Measurements from ENCODE around the gene RSAD1.

RSAD1 gene

GRCh38 chr17:50458701-50459676, 19.7 kb upstream of the RSAD1 start:
- Histone ChIP-seq H3K36me3 (ENCODE audit: control insufficient read depth, low read length) (no peaks in the 10 kb centered on the region), H3K4me2 (ENCODE audit: low read length) (no peak overlapping the region), H3F3A (ENCODE audit: control insufficient read depth, insufficient read depth) (no peaks in the 10 kb centered on the region), H3K27me3 (ENCODE audit: control insufficient read depth, low read length) (no peaks in the 10 kb centered on the region), H3K9me3 (ENCODE audit: control insufficient read depth, insufficient read depth, low read length) (no peaks in the 10 kb centered on the region), H3K79me2 (ENCODE audit: control insufficient read depth, low read length) (no peaks in the 10 kb centered on the region), H3K4me3 (ENCODE audit: low read length) (no peak overlapping the region), H3K27ac (ENCODE audit: low read depth, low read length) (no peak overlapping the region), H3K9me2 (replicated peaks; ENCODE audit: control insufficient read depth, low read length) (no peaks in the 10 kb centered on the region), H4K20me1 (ENCODE audit: control insufficient read depth, insufficient read depth, low read depth, low read length) (no peaks in the 10 kb centered on the region), H3K4me1 (ENCODE audit: control insufficient read depth, low read length) (no peaks in the 10 kb centered on the region)
- TF ChIP-seq EZH2phosphoT487 (IDR thresholded peaks at IDR 0.05; ENCODE audit: borderline replicate concordance, low read length) (no peak), CTCF (IDR thresholded peaks at IDR 0.05; ENCODE audit: low read depth, low read length, poor library complexity, severe bottlenecking) (no peak)

- H3K27ac ChIP-seq (ENCODE audit: low read depth, low read length): no peak overlapping the region
- H3K4me2 ChIP-seq (ENCODE audit: low read length): no peak overlapping the region
- H3K79me2 ChIP-seq (ENCODE audit: control insufficient read depth, low read length): no peaks in the 10 kb centered on the region
- H3F3A ChIP-seq (ENCODE audit: control insufficient read depth, insufficient read depth): no peaks in the 10 kb centered on the region
- no peaks in the 10 kb centered on the region for H3K27me3 ChIP-seq (ENCODE audit: control insufficient read depth, low read length)
- no peaks in the 10 kb centered on the region for H4K20me1 ChIP-seq (ENCODE audit: control insufficient read depth, insufficient read depth, low read depth, low read length)
- no peak for TF ChIP-seq EZH2phosphoT487 (IDR thresholded peaks at IDR 0.05; ENCODE audit: borderline replicate concordance, low read length)
- TF ChIP-seq CTCF (IDR thresholded peaks at IDR 0.05; ENCODE audit: low read depth, low read length, poor library complexity, severe bottlenecking): no peak
- no peaks in the 10 kb centered on the region for H3K36me3 ChIP-seq (ENCODE audit: control insufficient read depth, low read length)
- no peaks in the 10 kb centered on the region for H3K9me2 ChIP-seq (replicated peaks; ENCODE audit: control insufficient read depth, low read length)
- H3K4me1 ChIP-seq (ENCODE audit: control insufficient read depth, low read length): no peaks in the 10 kb centered on the region
- H3K4me3 ChIP-seq (ENCODE audit: low read length): no peak overlapping the region
- no peaks in the 10 kb centered on the region for H3K9me3 ChIP-seq (ENCODE audit: control insufficient read depth, insufficient read depth, low read length)
Observed at GRCh38 chr17:50459756-50460155, 18.9 kb upstream of the RSAD1 start.

GRCh38 chr17:50460831-50461526, 17.7 kb upstream of the RSAD1 start:
- Histone ChIP-seq H3K27me3 (ENCODE audit: control insufficient read depth, low read length) (no peaks in the 10 kb centered on the region), H3K36me3 (ENCODE audit: control insufficient read depth, low read length) (no peaks in the 10 kb centered on the region), H4K20me1 (ENCODE audit: control insufficient read depth, insufficient read depth, low read depth, low read length) (no peaks in the 10 kb centered on the region), H3K4me3 (ENCODE audit: low read length) (no peak overlapping the region), H3K79me2 (ENCODE audit: control insufficient read depth, low read length) (no peaks in the 10 kb centered on the region), H3K27ac (ENCODE audit: low read depth, low read length) (no peak overlapping the region), H3K4me1 (ENCODE audit: control insufficient read depth, low read length) (no peaks in the 10 kb centered on the region; the same call in 1 of the 2 replicates), H3K9me3 (ENCODE audit: control insufficient read depth, insufficient read depth, low read length) (no peaks in the 10 kb centered on the region), H3K9me2 (replicated peaks; ENCODE audit: control insufficient read depth, low read length) (no peaks in the 10 kb centered on the region), H3F3A (ENCODE audit: control insufficient read depth, insufficient read depth) (no peaks in the 10 kb centered on the region), H3K4me2 (ENCODE audit: low read length) (no peak overlapping the region)
- TF ChIP-seq CTCF (IDR thresholded peaks at IDR 0.05; ENCODE audit: low read depth, low read length, poor library complexity, severe bottlenecking): no peak
- TF ChIP-seq EZH2phosphoT487 (IDR thresholded peaks at IDR 0.05; ENCODE audit: borderline replicate concordance, low read length): no peak
